Astrocyte of the cerebellum (primary cell): ENCODE measurements around the gene MKI67.

Source experiments
- DNase-seq: peaks from one replicate; pipeline ENCODE4 v3.0.0-alpha.2; 2011; ENCODE audit warnings: low read depth
- H3K4me3 ChIP-seq: 2 replicates; pipeline ENCODE4 v1.5.1; 2011; ENCODE audit warnings: mild to moderate bottlenecking, low read depth, low read length, moderate library complexity
- CTCF ChIP-seq: IDR thresholded peaks from 2 replicates; pipeline ENCODE4 v1.5.1; 2012; ENCODE audit warnings: low read length, low read depth, moderate library complexity, mild to moderate bottlenecking; ENCODE audit errors: missing control alignments
- in situ Hi-C: cut with HindIII; loops from 2 replicates; pipeline ENCODE4 v1.10.0; 2017; ENCODE audit warnings: low sequenced_read_pairs

Gene MKI67

DNA sequence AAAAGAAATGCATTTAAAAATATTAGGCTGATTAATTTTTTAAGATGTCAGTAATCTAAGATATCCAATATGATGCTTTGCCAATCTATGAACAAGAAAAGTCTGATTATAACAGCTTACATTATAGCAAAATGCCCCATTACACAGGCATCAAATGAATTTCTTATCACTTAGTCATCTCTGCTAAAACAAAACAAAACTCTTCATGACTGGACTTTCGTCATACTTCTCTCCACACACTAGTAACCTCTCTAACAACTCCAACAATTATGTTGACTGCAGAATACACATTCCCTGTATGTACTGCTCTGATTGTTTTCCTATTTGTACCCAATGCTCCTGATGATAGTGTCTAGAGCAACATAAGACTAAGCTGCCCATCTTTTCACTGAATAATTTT, 3.8 kb upstream of the MKI67 start:
- TF ChIP-seq CTCF: no peak
- in situ Hi-C loops: no loop called here
- H3K4me3 ChIP-seq: no peak overlapping the region
- DNase-seq: no peak

GRCh38 chr10:128128582-128128981, 2.4 kb upstream of the MKI67 start:
- no peak for DNase-seq
- TF ChIP-seq CTCF: no peak
- H3K4me3 ChIP-seq: no peak overlapping the region
- in situ Hi-C loops: no loop called here

DNA sequence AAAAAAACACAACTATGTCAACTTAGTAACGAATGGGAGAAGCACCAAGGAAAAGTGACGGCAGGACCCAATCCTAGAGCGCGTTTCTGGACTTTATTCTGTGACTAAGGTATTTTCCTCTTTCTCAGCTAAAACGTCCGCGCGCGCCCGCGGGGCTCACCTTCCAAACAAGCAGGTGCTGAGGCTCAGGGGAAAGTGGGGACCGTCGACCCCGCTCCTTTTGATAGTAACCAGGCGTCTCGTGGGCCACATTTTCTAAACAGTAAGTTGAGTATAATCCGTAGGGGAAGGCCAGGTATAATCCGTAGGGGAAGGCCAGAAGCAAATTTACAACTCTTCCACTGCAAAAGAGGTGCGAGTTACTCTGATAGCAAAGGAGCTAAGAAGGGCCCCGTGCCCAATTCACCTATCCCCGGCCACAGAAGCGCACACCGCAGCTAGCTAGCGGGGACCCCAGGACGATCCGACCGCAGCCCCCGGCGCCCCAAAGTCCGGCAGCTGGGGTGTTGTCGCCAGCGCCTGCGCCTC, 743 bp downstream of the MKI67 start:
- DNase-seq: no peak
- in situ Hi-C loops: no loop called here
- no peak for TF ChIP-seq CTCF

GRCh38 chr10:128124813-128125403, 1.3 kb downstream of the MKI67 start:
- no peak for DNase-seq
- in situ Hi-C loops: no loop called here
- H3K4me3 ChIP-seq: peak overlapping the region; percentile 77
- TF ChIP-seq CTCF: no peak

More for the DNA sequence above, 743 bp downstream of the MKI67 start:
- peak overlapping the region; percentile 77 for H3K4me3 ChIP-seq

DNA sequence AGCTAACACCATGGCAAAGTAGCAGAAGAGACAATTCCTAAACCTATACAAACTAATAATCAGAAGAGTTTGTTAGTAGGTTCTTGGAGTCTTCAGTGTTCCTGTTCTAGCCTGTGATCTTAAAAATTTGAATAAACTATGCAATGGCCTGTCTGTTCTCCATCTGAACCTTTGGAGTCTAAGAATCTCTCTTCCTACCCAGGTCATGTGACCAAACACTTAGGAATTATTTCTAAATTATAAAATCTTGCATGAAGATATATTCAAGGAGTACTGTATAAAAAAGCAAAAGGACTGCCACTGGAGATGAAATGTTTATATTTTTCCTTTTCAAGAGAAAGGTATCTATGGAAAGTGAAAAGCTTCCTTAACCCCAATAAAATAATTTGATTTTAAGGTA, 2.4 kb downstream of the MKI67 start:
- TF ChIP-seq CTCF: no peak
- peak overlapping the region; percentile 77 for H3K4me3 ChIP-seq
- DNase-seq: no peak
- in situ Hi-C loops: no loop called here

DNA sequence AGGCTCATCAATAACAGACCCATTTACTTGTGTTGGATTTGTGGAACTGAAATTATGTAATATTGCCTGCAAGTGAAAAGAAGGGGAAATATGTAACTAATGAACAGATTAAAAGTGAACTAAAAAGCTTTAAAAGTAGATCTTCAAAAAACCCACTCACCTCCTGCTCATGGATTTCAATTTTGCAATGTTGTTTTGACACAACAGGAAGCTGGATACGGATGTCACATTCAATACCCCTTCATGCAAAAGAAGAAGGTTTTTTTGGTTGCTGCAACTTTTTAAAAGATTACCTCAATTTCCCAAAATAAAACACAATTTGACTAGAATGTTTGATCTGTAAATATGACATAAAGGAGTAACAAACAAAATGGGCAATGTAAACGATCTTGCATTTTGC, 3.3 kb downstream of the MKI67 start:
- TF ChIP-seq CTCF: no peak
- in situ Hi-C loops: no loop called here
- DNase-seq: no peak
- no peak overlapping the region for H3K4me3 ChIP-seq
